HG02759 (cell line): ENCODE measurements around the gene PALM3.
"Not testable (repeated sequence)": the region's sequence is repeated elsewhere in the genome, so short reads cannot be mapped to it uniquely, and the experiment has no call there.

Source experiments
- ATAC-seq: cut with Tn5 transposase; IDR thresholded peaks from one replicate; pipeline ENCODE4 v1.9.1; 2021; ENCODE audit warnings: mild to moderate bottlenecking, moderate library complexity; ENCODE audit not compliant: unreplicated experiment

The PALM3 gene

DNA sequence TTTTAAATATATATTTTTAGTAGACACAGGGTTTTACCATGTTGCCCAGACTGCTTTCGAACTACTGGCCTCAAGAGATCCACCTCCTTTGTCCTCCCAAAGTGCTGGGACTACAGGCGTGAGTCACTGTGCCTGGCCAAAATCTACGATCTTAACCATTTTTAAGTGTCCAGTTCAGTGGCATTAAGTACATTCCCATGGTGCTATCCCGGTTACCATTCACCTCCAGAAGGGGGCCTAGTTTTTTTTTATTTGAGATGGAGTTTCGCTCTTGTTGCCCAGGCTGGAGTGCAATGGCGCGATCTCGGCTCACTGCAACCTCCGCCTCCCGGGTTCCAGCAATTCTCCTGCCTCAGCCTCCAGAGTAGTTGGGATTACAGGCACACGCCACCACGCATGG is 26.7 kb downstream of the PALM3 start:
- ATAC-seq, result not testable (repeated sequence)

DNA sequence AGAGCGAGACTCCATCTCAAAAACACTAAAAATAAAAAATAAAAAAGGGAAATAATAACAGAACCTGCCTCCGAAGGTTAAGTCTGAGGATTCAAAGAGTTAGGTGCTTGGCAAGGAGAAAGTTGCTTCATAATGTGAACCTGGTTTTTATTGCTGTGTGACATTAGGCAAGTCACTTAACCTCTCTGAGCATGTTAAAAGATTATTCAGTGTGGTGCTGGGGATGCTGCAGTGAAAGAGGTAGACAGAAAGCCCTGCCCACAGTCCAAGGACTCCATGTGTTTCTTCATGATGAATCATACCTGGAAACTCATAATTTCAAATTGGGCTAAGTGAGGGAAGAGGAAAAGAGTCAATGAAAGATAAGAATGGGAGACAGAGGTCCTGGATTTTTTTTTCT is 27.9 kb downstream of the PALM3 start:
- ATAC-seq, result no peak

DNA sequence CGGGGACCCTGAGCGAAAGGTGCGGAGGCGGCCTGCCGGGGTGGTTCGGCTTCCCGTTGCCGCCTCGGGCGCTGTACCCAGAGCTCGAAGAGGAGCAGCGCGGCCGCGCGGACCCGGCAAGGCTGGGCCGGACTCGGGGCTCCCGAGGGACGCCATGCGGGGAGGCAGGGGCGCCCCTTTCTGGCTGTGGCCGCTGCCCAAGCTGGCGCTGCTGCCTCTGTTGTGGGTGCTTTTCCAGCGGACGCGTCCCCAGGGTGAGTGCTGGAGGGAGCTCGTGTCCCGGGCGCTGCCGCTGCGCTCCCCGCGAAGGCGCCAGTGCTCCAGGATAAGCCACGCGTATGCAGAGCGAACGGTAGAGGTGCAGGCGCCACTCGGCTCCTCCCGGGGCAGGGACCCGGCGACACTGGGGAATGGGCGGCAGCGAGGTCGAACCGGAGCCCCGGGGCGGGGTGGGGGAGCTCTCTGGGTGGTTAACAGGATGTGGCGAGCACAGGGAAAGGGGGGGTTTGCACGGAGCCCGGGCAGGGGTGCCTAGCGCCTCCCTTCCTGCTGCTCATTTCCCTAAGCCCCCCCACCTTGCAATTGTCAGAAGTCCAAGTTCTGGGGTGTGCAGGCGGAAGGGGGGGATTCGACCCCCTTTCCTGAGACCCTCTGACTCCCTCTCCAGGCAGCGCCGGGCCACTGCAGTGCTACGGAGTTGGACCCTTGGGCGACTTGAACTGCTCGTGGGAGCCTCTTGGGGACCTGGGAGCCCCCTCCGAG is 30.0 kb downstream of the PALM3 start, which contains the start of gene IL27RA:
Gene IL27RA, plus strand, starts transcription at position 44 of the 762 bp plus-strand sequence. Its CDS starts 111 bp downstream, at position 155.
- peak; percentile 64 for ATAC-seq

DNA sequence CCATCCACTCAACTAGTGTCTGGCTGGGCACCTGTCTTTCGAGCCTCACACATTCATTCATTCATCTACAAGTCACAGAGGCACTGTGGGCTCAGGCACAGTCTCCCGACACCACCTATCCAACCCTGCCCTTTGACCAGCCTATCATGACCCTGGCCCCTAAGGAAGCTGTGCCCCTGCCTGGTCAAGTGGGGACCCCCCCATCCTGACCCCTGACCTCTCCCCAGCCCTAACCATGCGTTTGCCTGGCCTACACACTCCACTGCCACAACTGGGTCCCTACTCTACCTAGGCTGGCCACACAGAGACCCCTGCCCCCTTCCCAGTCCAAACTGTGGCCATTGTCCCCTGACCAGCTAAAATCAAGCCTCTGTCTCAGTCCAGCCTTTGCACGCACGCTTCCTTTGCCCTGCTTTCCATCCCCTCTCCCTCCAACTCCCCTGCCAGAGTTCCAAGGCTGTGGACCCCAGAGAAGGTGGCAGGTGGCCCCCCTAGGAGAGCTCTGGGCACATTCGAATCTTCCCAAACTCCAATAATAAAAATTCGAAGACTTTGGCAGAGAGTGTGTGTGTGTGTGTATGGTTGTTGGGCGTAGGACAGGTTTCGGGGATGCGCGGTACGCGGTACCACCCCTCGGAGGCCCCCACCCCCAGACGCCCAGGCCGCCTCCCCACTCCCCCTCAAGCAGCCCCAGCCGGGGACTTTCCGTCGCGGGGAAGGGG is 30.7 kb downstream of the PALM3 start:
- no peak for ATAC-seq

DNA sequence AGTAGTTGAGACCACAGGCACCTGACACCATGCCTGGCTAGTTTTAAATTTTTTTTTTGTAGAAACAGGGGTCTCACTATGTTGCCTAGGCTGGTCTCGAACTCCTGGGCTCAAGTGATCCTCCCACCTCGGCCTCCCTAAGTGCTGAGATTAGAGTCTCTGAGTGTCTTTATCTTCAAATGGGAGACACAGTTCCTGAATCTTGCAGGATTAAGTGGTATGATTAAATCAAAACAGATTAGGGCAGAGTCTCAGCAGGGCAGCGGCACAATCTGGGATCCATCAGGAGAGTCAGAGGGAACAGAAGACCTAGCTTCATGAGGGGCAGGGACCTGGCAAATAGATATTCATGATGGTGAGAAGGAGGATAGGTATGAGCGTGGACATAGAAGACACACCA is 33.0 kb downstream of the PALM3 start:
- ATAC-seq, result no peak

DNA sequence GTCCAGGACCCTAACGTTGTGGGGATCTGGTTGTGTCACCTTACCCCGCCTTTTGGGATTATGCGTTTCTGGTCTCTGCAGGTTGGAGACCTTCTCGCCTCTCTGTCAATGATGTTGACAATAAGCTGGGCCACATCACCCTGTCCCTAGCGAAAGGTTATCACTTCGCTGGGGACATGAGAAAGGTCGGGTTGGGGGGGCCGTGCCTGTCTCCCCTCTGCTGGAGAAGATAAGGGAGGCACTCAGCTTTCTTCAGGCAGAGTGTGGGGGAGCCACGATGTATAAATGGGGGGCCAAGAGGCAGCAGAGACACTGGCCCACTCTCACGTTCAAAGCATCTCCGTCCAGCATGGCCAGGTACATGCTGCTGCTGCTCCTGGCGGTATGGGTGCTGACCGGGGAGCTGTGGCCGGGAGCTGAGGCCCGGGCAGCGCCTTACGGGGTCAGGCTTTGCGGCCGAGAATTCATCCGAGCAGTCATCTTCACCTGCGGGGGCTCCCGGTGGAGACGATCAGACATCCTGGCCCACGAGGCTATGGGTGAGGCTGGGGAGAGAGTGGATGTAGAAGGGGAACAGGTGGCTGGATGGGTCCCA is 33.9 kb downstream of the PALM3 start, which contains the start of gene RLN3:
Gene RLN3, plus strand, starts transcription at position 293 of the 595 bp plus-strand sequence. Its CDS starts 57 bp downstream, at position 350.
- no peak for ATAC-seq

DNA sequence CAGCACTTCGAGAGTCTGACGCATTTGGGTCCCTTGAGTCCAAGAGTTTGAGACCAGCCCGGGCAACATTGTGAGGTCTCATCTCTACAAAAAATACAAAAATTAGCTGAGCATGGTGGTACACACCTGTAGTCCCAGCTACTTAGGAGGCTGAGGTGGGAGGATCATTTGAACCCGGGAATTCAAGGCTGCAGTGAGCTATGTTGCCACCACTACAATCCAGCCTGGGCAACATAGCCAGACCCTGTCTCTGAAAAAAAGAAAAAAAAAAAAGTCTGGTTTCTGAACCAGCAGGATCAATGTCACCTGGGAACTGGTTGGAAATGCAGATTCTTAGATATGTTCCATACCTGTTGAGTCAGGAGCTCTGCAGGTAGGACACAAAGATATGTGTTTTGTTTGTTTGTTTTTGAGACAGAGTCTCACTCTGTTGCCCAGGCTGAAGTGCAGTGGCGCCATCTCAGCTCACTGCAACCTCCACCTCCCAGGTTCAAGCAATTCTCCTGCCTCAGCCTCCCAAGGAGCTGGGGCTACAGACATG is 35.2 kb downstream of the PALM3 start:
- not testable (repeated sequence) for ATAC-seq

DNA sequence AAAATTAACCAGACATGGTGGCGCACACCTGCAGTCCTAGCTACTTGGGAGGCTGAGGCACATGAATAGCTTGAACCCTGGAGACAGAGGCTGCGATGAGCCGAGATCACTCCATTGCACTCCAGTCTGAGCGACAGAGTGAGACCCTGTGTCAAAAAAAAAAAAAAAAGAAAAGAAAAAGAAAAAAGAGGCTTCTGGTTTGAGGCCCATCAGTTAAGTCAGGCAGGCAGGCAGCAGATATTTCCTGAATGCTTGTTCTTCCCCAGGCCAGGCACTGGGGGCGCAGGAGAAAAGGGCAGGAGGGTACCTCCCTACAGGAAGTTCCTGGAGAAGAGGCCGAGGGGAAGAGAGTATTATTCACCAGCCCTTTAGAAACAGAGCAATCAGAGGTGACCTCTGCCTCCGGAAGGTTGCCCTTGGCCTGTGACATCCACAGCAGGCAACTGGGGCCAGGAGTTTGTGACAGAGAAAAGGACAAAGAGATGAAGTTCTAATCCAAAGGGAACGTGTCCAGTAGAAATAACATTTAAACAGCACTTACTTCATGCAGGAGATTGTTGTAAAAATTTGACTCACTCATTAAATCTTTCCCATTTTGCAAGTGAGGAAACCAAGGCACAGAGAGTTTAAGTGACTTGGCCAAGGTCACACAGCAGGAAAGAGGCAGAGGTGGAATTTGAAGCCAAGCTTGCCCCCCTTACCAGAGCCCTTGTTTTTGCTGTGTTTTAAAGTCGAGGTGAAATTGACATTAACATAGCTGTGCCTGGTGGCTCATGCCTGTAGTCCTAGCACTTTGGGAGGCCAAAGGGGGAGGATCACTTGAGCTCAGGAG is 38.3 kb downstream of the PALM3 start:
- ATAC-seq, result no peak

DNA sequence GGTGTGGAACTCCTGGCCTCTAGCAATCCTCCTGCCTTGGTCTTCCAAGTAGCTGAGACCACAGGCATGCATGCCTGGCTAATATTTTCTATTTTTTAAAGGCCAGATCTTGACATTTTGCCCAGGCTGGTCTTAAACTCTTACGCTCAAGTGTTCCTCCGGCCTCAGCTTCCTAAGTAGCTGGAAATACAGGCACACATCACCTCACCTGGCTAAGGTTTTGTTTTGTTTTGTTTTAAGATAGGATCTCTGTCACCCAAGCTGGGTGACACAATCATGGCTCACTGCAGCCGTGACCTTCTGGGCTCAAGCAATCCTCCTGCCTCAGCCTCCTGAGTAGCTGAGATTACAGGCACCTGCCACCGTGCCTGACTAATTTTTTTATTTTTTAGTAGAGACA is 39.4 kb downstream of the PALM3 start:
- ATAC-seq, result no peak

DNA sequence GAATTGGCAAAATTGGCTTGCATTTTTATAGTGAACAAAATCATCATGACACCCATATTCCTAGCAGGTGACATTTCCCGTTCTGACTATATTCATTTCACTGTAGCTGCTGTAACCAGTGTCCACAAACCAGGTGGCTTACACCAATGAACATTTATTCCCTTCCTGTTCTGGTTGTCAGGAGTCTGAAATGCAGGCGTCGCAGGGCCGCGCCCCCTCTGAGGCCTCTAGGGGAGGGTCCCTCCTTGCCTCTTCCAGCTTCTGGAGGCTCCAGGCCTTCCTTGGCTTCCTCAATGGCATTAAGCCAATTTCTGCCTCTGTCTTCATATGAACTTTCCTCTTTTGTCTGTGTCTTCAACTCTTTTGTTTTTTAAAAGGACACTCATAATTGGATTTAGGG is 40.4 kb downstream of the PALM3 start:
- no peak for ATAC-seq

DNA sequence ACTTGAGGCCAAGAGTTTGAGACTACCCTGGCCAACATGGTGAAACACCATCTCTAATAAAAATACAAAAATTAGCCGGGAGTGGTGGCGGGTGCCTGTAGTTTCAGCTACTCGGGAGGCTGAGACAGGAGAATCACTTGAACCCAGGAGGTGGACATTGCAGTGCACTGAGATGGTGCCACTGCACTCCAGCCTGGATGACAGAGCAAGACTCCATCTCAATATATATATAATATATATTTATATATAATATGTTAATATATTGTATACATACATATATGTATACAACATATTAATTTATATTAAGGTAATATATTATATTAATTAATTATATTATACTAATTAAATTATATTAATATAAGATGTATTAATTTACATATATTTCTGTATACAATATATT is 42.1 kb downstream of the PALM3 start:
- ATAC-seq, result not testable (repeated sequence)

DNA sequence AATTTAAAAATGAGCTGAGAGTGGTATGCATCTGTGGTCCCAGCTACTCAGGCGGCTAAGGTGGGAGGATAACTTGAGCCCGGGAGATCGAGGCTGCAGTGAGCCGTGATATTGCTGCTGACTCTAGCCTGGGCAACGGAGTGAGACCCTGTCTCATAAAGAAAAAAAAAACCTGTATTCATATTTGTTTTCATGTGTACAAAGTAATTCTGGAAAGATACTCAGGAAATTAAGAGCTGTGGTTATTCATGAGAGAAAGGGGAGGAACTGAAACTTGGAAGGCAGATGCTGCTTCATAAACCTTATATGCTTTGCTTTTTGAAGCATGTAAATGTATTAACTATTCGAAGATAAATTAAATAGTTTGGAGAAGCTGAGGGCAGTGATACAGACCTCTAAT is 42.8 kb downstream of the PALM3 start:
- no peak for ATAC-seq

DNA sequence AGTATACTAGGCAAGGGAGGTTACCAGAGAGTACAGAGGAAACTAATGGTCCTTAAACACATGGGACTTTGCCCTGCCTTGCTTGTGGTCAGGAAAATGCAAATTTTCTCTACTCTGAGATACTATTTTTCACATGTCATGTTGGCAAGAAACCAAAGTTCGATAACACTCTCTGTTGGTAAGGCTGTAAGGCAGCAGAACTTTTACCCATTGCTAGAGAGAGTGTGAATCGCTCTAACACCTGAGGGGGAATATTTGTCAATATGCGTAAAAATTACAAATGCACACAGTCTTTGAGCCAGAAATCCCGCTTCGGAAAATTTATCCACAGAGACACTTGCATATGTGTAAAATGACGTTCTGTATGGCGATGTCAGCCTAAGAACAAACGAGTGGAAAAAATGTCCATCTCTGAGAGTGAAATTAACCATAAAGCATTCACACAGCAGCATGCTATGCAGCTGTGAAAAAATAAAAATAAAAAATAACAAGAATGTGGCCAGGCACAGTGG is 46.3 kb downstream of the PALM3 start:
- ATAC-seq, result peak; percentile 79

DNA sequence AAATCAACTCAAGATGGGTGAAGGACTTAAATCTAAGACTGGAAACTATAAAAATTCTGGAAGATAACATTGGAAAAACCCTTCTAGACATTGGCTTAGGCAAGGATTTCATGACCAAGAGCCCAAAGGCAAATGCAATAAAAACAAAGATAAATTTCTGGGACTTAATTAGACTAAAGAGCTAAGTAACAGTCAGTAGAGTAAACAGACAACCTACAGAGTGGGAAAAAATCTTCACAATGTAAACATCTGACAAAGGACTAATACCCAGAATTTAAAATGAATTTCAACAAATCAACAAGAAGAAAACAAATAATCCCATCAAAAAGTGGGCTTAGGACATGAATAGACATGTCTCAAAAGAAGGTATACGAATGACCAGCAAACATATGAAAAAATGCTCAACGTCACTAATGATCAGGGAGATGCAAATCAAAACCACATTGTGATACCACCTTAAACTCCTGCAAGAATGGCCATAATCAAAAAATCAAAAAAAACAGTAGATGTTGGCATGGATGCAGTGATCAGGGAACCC is 49.4 kb downstream of the PALM3 start:
- ATAC-seq, result no peak

DNA sequence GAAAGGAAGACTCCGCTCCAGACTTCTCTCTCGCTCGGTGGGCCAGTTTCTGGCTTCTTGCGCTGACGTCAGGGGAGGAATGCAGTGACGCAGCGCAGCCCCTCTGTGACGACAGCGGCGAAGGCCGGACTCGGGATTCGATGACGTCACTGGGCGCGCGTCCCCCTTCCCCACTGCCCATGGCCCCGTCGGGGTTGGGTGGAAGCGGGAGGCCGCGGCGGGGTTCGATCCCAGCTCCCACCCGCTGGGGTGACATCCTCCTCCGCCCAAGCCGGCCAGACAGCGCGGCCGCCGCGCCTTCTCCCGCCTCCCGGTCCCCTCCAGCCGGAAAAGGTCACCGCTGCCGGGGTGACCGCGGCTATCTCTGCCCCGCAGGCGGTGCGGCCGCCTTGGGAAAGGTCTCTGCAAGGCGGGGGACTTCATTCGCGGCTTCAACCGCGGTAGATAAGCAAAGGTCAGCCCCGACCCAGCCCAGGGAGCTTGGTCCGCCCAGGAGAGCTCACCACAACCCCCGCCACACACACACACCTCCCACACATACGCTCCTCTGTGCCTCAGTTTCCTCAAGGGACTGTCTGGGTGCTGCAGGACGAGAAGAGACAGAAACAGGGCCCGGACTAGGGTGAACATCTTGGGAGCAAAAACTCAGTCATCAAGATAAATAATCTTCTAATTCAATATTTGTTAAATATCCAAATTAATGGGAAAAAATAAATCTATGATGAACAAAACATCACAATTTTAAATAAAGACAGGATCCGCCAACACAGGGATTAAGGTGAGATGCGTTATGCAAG is 54.9 kb downstream of the PALM3 start:
- peak; percentile 43 for ATAC-seq

DNA sequence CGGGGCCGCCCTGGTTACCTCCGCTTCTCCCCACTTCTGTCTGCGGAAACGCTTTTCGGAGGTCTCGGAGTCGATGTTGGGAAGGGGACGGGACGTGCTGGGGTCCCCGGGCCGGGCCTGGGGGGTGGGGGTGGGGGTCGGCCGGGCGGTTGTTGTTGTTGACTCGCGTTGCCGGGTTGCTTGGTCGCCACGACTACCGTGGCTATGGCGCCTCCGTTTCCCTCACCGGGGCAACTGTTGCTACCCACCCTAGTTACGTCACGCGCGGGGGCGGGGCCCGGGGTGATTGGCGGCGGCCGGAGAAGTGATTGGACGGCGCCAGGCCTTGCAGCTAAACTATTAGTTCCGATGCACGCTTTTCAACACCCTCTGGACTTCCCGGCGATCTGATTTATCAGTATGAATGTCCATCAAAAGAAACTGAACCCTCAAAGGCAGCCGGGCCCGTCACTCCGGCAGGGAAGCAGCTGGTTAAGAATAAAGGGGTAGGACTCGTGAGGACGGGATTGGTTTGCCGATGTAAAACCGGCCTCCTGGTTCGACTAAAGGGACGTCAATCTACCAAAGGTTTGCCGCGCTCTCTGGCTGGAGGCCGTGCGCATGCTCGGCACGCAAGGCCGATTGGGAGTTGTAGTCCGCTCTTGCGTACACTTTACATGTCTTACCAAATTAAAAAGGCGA is 55.7 kb downstream of the PALM3 start, which contains the start of gene RFX1:
Gene RFX1, minus strand, starts transcription at position 236 of the 681 bp plus-strand sequence. CDS start 12,477 bp downstream, outside the sequence.
- ATAC-seq, result peak; percentile 75

DNA sequence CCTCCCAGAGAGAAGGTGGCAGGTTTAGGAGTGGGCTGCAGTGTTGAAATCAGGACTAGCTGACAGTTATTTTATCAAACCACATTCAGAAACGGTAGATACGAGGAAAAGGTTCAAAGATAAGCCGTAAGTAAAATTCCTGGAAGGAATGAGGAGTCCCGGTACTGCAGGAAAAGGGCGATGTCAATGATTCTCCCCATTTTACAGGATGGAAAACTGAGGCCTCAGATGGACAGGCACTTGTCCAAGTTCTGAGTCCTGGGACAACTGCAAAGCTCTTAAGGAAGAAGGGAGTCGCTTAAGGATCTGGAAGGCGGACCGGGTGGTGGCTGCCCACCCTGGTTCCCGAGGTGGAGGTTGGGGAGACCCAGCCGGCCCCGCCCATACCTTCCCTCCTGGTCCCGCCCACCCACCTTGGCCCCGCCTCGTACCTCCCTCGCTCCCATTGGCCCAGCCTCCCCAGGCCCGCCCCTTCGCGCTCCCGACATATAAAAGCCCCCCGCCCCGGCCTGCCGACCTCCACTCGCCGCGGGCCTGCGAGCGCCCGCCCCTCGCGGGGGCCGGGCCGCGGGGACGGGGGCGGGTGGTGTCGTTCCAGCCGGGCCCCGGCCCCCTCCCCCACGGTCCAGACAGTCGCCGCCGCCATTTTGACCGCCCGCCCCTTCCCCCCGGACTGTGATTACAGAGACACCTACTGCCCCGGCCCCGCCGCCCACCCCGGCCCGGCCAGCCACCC is 56.4 kb downstream of the PALM3 start:
- ATAC-seq, result peak; percentile 41
